Osteocyte (in vitro differentiated cells): ENCODE results near the gene GPNMB. TPM values are rescaled to one million over a fixed set of nuclear protein-coding genes. Genes with fewer than 3 reads are reported as not detected.

ENCODE experiments used
- DNase-seq: peaks from one replicate; pipeline ENCODE4 v3.0.0; 2021; ENCODE audit warnings: mixed read lengths; ENCODE audit not compliant: unreplicated experiment; ENCODE audit errors: extremely low spot score
- H3K27ac Mint-ChIP-seq: one replicate; pipeline ENCODE4 v1.8.0; 2021; ENCODE audit warnings: mild to moderate bottlenecking, mixed read lengths; ENCODE audit not compliant: unreplicated experiment
- H3K27me3 Mint-ChIP-seq: one replicate; pipeline ENCODE4 v1.8.0; 2021; ENCODE audit warnings: mixed read lengths; ENCODE audit not compliant: unreplicated experiment
- H3K36me3 Mint-ChIP-seq: one replicate; pipeline ENCODE4 v1.8.0; 2021; ENCODE audit warnings: mixed read lengths; ENCODE audit not compliant: unreplicated experiment
- H3K4me1 Mint-ChIP-seq: one replicate; pipeline ENCODE4 v1.8.0; 2021; ENCODE audit warnings: mixed read lengths; ENCODE audit not compliant: unreplicated experiment
- H3K4me3 Mint-ChIP-seq: one replicate; pipeline ENCODE4 v1.8.0; 2021; ENCODE audit warnings: mild to moderate bottlenecking, moderate library complexity, mixed read lengths; ENCODE audit not compliant: unreplicated experiment
- H3K9me3 Mint-ChIP-seq: one replicate; pipeline ENCODE4 v1.8.0; 2021; ENCODE audit warnings: mixed read lengths; ENCODE audit not compliant: unreplicated experiment
- total RNA-seq: library from RNA; stranded (reverse); gene quantifications from 2 replicates; pipeline ENCODE4 v1.2.1, GENCODE V29; 2021
- TF ChIP-seq, protein P1 (sequence below): fragments of 200-600 bp; sonication (generic); IDR thresholded peaks from 2 replicates; pipeline ENCODE4 v1.5.0; 2021; ENCODE audit warnings: antibody characterized with exemption, mild to moderate bottlenecking, moderate library complexity

The GPNMB gene
- total RNA-seq, 1 donor from 2014 or later = 97.2 TPM

DNA sequence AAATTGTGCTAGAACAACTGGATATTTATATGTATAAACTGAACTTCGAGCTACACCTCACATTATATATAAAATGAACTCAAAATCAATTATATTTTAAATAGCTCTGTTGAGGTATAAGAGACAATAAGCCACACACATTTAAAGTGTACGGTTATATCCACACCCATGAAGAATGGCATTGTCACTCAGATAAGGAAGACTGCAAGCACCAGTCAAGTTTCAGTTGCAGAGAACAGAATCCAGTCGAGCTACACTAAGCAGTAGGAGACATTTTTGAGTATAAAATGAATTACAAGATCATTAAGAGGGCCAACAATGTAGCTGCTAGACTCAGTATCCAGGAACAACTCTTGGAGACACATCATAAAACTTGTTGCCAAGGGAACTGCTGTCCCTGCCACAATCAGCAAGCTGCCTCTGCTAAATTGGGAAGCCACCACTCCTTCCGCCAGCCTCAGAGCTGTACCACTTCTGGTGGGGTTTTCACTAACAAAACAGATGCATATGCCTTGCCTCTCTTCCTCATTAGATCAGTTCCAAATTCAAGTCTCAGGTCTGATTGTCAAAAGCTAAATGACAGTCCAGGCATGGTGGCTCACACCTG is 19.6 kb upstream of the GPNMB start:
- Mint-ChIP-seq H3K4me1 (peaks cover 2% of the 10 kb centered on the region), H3K36me3 (no peaks in the 10 kb centered on the region), H3K9me3 (no peaks in the 10 kb centered on the region), H3K4me3 (no peak overlapping the region), H3K27ac (no peak overlapping the region), H3K27me3 (no peaks in the 10 kb centered on the region)
- no peak for DNase-seq
- TF ChIP-seq, protein P1, sequence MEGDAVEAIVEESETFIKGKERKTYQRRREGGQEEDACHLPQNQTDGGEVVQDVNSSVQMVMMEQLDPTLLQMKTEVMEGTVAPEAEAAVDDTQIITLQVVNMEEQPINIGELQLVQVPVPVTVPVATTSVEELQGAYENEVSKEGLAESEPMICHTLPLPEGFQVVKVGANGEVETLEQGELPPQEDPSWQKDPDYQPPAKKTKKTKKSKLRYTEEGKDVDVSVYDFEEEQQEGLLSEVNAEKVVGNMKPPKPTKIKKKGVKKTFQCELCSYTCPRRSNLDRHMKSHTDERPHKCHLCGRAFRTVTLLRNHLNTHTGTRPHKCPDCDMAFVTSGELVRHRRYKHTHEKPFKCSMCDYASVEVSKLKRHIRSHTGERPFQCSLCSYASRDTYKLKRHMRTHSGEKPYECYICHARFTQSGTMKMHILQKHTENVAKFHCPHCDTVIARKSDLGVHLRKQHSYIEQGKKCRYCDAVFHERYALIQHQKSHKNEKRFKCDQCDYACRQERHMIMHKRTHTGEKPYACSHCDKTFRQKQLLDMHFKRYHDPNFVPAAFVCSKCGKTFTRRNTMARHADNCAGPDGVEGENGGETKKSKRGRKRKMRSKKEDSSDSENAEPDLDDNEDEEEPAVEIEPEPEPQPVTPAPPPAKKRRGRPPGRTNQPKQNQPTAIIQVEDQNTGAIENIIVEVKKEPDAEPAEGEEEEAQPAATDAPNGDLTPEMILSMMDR = no peak

DNA sequence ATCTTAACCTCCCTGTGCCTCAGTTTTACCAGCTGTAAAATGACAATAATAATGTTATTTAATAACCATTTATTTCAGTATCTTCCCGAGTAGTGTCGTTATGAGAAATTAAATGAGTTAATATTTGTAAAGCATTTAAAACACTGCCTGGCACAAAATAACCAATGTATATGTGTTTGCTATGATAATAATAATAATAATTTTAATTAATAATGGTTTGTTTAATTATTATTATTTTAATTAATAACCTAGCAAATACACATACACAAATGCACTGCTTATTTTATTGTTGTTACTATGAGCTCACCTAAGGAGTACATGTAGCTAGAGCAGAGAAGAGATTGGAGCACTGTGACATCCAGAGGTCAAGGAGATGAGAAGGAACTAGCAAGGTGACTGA is 18.2 kb upstream of the GPNMB start:
- H3K27ac Mint-ChIP-seq = no peak overlapping the region
- no peaks in the 10 kb centered on the region for H3K4me1 Mint-ChIP-seq
- TF ChIP-seq, protein P1 = no peak
- H3K27me3 Mint-ChIP-seq = no peaks in the 10 kb centered on the region
- no peak overlapping the region for H3K4me3 Mint-ChIP-seq
- no peaks in the 10 kb centered on the region for H3K9me3 Mint-ChIP-seq
- no peaks in the 10 kb centered on the region for H3K36me3 Mint-ChIP-seq
- no peak for DNase-seq

DNA sequence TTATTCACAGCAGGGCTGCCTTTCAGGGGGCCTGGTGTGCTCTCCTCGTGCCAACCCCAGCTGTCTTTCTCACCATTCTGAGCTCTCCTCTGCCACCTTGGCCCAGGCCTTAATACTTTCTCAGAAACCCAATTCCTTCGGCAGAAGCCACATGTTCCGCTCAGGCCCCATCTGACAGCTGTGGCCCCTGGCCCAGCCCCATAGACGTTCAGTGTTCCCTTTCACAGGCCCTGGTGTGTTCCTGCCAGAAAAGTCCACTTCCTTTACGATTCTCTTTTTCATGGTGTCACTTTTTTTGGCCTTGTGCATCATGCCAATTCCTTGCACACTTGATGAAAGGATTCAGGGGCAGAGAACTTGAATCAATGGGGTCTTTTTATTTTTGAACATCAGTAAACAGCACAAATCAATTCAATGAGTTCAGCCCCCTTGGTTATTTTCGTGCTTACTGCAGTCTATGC is 15.9 kb upstream of the GPNMB start:
- Mint-ChIP-seq H3K4me3 (no peak overlapping the region), H3K36me3 (no peaks in the 10 kb centered on the region), H3K27me3 (no peaks in the 10 kb centered on the region), H3K4me1 (peaks cover 12% of the 10 kb centered on the region), H3K9me3 (no peaks in the 10 kb centered on the region), H3K27ac (no peak overlapping the region)
- DNase-seq = no peak
- TF ChIP-seq, protein P1 = no peak

DNA sequence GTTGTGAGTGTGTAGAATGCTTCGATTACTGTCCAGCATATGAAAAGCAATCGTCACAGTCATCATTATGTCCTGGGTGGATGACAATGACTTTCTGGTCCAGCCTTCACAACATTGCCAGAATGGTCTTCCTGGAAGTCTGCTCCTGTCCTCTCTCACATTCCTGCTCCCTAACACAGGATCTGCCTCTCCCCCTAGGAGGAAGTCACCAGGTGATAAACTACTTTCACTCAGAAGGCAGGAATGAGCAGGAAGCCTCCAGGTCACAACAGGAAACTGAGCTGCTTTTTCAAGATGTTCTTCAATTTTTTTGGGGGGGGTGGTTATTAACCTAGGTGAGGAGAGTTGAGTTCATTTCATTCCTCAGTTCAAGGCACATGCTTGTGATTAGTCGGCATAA is 13.6 kb upstream of the GPNMB start:
- TF ChIP-seq, protein P1 = no peak
- Mint-ChIP-seq H3K4me3 (no peak overlapping the region), H3K27me3 (no peaks in the 10 kb centered on the region), H3K4me1 (peaks cover 12% of the 10 kb centered on the region), H3K36me3 (no peaks in the 10 kb centered on the region), H3K9me3 (no peaks in the 10 kb centered on the region), H3K27ac (no peak overlapping the region)
- DNase-seq = no peak

DNA sequence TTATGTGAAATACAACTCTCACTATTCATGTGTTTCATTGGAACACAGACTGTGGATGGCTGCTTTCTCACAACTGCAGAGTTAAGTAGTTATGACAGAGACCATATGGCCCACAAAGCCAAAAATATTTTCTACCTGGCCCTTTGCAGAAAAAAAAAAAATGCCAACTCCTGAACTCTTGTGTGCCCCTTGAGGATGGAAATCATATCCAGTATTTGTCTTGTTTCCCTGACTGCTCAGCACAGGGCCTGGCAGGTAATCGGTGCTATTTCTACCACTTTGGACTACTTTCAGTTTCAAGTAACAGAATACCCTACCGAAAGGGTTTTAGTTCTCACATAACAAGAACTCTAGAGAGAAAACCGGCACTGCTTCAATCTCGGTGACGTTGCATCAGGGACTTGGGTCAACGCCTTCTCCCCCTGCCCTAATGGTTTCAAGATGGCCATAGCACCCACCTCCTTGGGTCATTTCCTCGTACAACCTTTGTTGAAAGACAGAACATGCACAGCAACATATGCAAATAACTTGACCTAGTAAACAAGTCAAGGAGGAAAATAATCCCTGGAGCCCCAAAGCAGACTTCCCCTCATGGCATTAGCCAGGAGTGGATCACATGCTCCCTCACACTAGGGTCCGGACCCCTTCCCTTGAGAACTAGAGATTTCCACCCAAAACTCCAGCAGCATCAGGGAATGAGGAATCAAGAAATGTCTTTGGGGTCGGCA is 11.8 kb upstream of the GPNMB start:
- peak overlapping the region; percentile 60 for H3K4me3 Mint-ChIP-seq

More for the DNA sequence above, 11.8 kb upstream of the GPNMB start:
- TF ChIP-seq, protein P1 = no peak
- Mint-ChIP-seq H3K27me3 (no peaks in the 10 kb centered on the region), H3K27ac (peak overlapping the region; percentile 75), H3K4me1 (peaks cover 12% of the 10 kb centered on the region), H3K9me3 (no peaks in the 10 kb centered on the region), H3K36me3 (no peaks in the 10 kb centered on the region)
- no peak for DNase-seq
